HEK293T (cell line): ENCODE results near the gene DDC.
"Not testable (repeated sequence)": the region's sequence is repeated elsewhere in the genome, so short reads cannot be mapped to it uniquely, and the experiment has no call there.

Source experiments
- CTCF ChIA-PET: fragments of 350-600 bp; formaldehyde crosslinking; extraction: SDS; loops from one replicate; lab custom pipeline; 2021; ENCODE audit warnings: antibody characterized with exemption, inconsistent platforms; lab: Yijun Ruan, JAX
- POLR2A ChIA-PET: fragments of 350-600 bp; formaldehyde crosslinking; extraction: SDS; loops from one replicate; lab custom pipeline; 2020; ENCODE audit warnings: antibody characterized with exemption, inconsistent platforms; lab: Yijun Ruan, JAX
- DNase-seq: peaks from one replicate; pipeline ENCODE4 v3.0.0; 2012; ENCODE audit warnings: mixed read lengths; ENCODE audit errors: extremely low spot score
- ARNT ChIP-seq: fragments of 450-650 bp; IDR thresholded peaks from 2 replicates; pipeline ENCODE4 v1.6.1; 2017; ENCODE audit warnings: mild to moderate bottlenecking
- BHLHE40 ChIP-seq: fragments of 450-650 bp; IDR thresholded peaks from 2 replicates; pipeline ENCODE4 v1.6.1; 2016; ENCODE audit warnings: mild to moderate bottlenecking, moderate library complexity, borderline replicate concordance
- CTBP1 ChIP-seq: fragments of 450-650 bp; IDR thresholded peaks from 2 replicates; pipeline ENCODE4 v1.6.1; 2016; ENCODE audit warnings: borderline replicate concordance
- ELF4 ChIP-seq: fragments of 450-650 bp; IDR thresholded peaks from 2 replicates; pipeline ENCODE4 v1.6.1; 2017; ENCODE audit warnings: antibody characterized with exemption
- FOXA1 ChIP-seq: fragments of 450-650 bp; IDR thresholded peaks from 2 replicates; pipeline ENCODE4 v1.6.1; 2016; ENCODE audit warnings: mild to moderate bottlenecking
- FOXK2 ChIP-seq: fragments of 450-650 bp; IDR thresholded peaks from 2 replicates; pipeline ENCODE4 v1.6.1; 2016; ENCODE audit warnings: mild to moderate bottlenecking
- FOXM1 ChIP-seq: fragments of 450-650 bp; IDR thresholded peaks from 2 replicates; pipeline ENCODE4 v1.6.1; 2017; ENCODE audit warnings: mild to moderate bottlenecking, borderline replicate concordance
- HDGF ChIP-seq: fragments of 450-650 bp; IDR thresholded peaks from 2 replicates; pipeline ENCODE4 v1.6.1; 2017; ENCODE audit warnings: antibody characterized with exemption, borderline replicate concordance
- L3MBTL2 ChIP-seq: fragments of 450-650 bp; conservative IDR thresholded peaks from 2 replicates; pipeline ENCODE4 v1.6.1; 2016; ENCODE audit warnings: mild to moderate bottlenecking
- LEF1 ChIP-seq: fragments of 450-650 bp; IDR thresholded peaks from 2 replicates; pipeline ENCODE4 v1.6.1; 2017; ENCODE audit warnings: mild to moderate bottlenecking, borderline replicate concordance
- NFRKB ChIP-seq: fragments of 450-650 bp; IDR thresholded peaks from 2 replicates; pipeline ENCODE4 v1.6.1; 2016; ENCODE audit warnings: mild to moderate bottlenecking, moderate library complexity
- SP1 ChIP-seq: fragments of 450-650 bp; IDR thresholded peaks from 2 replicates; pipeline ENCODE4 v1.6.1; 2017
- SUZ12 ChIP-seq: fragments of 450-650 bp; IDR thresholded peaks from 2 replicates; pipeline ENCODE4 v1.6.1; 2016; ENCODE audit warnings: mild to moderate bottlenecking
- TARDBP ChIP-seq: fragments of 450-650 bp; IDR thresholded peaks from 2 replicates; pipeline ENCODE4 v1.6.1; 2016
- ZNF384 ChIP-seq: fragments of 450-650 bp; IDR thresholded peaks from 2 replicates; pipeline ENCODE4 v1.6.1; 2016
- TF ChIP-seq, protein P1 (sequence below): fragments of 450-650 bp; IDR thresholded peaks from 2 replicates; pipeline ENCODE4 v1.6.1; 2016

The DDC gene

DNA sequence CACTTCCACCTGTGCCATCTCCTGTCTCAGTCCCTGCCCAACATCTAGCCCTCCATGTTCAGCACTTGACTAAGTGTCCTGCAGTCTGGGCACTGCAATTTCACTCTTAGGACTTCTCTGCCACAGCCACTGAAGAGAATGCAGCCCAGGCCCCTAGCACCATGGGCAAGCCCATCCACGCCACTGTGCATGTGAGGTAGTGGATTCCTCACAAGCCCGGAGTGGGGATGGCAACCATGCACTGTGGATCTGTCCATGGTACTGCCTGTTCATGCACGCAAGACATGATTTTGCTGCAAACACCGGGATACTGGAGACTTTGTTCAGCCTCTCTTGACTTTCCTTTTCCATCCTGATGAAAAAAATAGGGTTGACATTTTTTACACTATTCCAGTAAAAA, 12.3 kb downstream of the DDC start:
- no peak for DNase-seq
- POLR2A ChIA-PET = no interaction called here
- no peak for TF ChIP-seq TARDBP
- no peak for TF ChIP-seq LEF1
- TF ChIP-seq FOXA1 = no peak
- TF ChIP-seq FOXK2 = no peak
- TF ChIP-seq SP1 = no peak
- no peak for TF ChIP-seq L3MBTL2
- CTCF ChIA-PET = no interaction called here

DNA sequence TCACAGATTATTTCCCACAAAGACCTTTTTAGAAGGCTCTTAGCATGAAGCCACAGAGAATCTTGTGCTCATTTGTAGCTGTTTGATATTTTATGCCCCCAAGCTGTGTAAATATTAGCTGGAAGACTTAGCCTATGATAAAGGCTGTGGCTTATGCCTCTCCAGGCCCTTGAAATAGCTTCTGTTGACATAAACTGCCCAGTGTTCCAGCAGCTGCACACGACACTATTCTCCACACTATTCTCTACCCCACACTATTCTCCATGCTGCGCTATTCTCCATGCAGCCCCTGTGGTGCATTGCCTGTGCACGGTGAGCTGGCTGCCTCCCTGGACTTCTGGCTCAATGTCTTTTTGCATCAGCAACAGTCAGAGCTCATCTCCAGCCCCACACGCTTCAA, 13.1 kb downstream of the DDC start:
- TF ChIP-seq L3MBTL2 = no peak
- no peak for TF ChIP-seq CTBP1
- no peak for TF ChIP-seq ZNF384
- no peak for TF ChIP-seq BHLHE40
- no peak for TF ChIP-seq ARNT
- no peak for TF ChIP-seq FOXK2
- TF ChIP-seq, protein P1, sequence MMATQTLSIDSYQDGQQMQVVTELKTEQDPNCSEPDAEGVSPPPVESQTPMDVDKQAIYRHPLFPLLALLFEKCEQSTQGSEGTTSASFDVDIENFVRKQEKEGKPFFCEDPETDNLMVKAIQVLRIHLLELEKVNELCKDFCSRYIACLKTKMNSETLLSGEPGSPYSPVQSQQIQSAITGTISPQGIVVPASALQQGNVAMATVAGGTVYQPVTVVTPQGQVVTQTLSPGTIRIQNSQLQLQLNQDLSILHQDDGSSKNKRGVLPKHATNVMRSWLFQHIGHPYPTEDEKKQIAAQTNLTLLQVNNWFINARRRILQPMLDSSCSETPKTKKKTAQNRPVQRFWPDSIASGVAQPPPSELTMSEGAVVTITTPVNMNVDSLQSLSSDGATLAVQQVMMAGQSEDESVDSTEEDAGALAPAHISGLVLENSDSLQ = no peak
- TF ChIP-seq HDGF = no peak
- no peak for TF ChIP-seq TARDBP
- TF ChIP-seq FOXM1 = no peak
- TF ChIP-seq ELF4 = no peak
- no peak for TF ChIP-seq FOXA1
- TF ChIP-seq LEF1 = no peak
- no peak for DNase-seq
- ChIA-PET POLR2A (no interaction called here), CTCF (no interaction called here)

- DNase-seq, POLR2A ChIA-PET, CTCF ChIA-PET: not testable (repeated sequence)
These were observed 19.6 kb downstream of the DDC start for GRCh38 chr7:50545613-50546012.

DNA sequence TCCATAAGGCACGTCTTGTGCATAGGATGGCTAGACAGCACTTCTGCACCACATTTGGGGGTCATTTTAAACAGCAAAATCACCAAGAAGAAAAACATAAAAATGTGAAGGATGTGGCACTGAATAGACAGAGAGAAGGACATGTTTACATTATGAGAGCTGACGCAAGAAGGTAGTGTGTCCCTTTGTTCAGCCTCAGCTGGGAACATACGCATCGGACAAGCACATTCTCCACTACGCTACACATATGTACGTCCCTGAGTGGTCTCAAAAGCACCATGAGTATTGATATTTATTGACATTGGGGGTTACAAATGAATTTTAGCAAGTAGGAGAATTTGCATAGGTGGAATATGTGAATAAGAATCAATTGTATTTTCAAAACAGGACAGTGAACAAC, 20.2 kb downstream of the DDC start:
- TF ChIP-seq SUZ12 (no peak), L3MBTL2 (no peak), SP1 (no peak), CTBP1 (no peak), HDGF (no peak), ZNF384 (no peak), ARNT (no peak), FOXA1 (no peak)
- TF ChIP-seq, protein P1 = no peak
- no peak for DNase-seq
- ChIA-PET CTCF (no interaction called here), POLR2A (no interaction called here)

DNA sequence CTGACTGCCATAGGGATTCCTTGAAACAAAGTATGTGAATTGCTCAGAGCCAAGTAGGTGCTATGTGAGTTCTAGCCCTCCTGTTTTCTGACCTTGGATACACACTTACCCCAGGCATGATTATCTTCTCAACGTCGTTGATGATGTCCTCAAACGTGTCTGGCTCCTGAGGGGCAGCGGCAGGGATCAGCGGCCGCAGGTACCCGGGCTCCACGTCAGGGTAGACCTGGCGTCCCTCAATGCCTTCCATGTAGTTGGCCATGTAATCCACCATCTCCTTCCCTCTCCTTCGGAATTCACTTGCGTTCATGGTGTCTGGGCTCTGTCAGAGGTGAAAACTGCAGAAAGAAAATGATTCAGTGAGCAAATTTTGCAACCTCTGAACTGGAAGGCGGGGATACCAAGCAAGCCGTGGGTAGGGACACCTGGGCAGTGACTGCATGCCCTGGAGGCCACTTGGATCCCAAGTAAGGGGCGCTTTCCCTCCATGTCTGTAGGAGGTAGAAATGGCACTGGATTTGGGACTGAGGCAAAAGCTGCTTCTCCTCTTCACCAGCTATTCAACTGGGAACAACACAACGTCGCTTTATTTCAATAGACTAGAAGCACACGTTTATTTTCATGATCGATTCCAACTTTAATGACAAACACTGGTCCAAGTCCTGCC, 21.3 kb downstream of the DDC start:
- TF ChIP-seq ZNF384 (no peak), TARDBP (no peak), L3MBTL2 (no peak), SUZ12 (no peak), HDGF (no peak), FOXK2 (no peak), ELF4 (no peak), FOXA1 (no peak), FOXM1 (no peak), CTBP1 (no peak), LEF1 (no peak), SP1 (no peak), ARNT (no peak), NFRKB (no peak), BHLHE40 (no peak)
- TF ChIP-seq, protein P1 = no peak
- ChIA-PET POLR2A (no interaction called here), CTCF (no interaction called here)
- no peak for DNase-seq

DNA sequence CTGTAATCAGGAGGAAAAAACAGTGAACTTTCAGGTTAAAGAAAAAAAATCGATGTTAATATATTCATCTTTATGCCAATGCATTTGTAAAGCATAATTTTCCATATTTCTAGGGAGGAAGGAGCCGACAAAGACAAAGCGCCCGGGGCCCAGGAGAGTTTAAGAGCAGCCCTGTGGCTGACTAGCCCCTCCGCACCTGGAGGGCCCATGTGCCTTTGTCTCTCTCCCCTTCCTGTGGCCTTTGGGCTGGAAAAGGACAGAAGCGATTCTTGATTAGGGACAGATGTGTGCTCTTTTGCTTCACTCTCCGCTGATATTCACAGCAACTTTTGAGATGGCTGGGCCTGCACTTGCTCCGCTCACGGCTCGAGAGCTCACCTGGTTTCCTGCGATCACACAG, 23.1 kb downstream of the DDC start:
- TF ChIP-seq SP1 = no peak
- TF ChIP-seq BHLHE40 = no peak
- TF ChIP-seq FOXK2 = no peak
- TF ChIP-seq SUZ12 = no peak
- TF ChIP-seq LEF1 = no peak
- TF ChIP-seq, protein P1 = no peak
- TF ChIP-seq ARNT = no peak
- TF ChIP-seq HDGF = no peak
- TF ChIP-seq FOXM1 = no peak
- TF ChIP-seq CTBP1 = no peak
- TF ChIP-seq TARDBP = no peak
- POLR2A ChIA-PET = no interaction called here
- CTCF ChIA-PET = no interaction called here
- DNase-seq = no peak
